ENCODE results near the gene QSOX2. TPM values are rescaled to one million over a fixed set of nuclear protein-coding genes. Genes with fewer than 3 reads are reported as not detected.

Gene QSOX2
- total RNA-seq, 1 donor = 12.7 TPM

- no peaks in the 10 kb centered on the region for H3K79me2 ChIP-seq (ENCODE audit: insufficient read depth, low read length)
- H3K4me2 ChIP-seq (ENCODE audit: insufficient read depth, low read length) = no peak overlapping the region
- H3K9me3 ChIP-seq (ENCODE audit: low read depth, low read length) = no peaks in the 10 kb centered on the region
- no peak overlapping the region for H2AFZ ChIP-seq (ENCODE audit: low read length)
- H3K4me3 ChIP-seq (ENCODE audit: insufficient read depth, low read length) = no peak overlapping the region
- H3K36me3 ChIP-seq (ENCODE audit: insufficient read depth, low read length) = peaks cover 24% of the 10 kb centered on the region
- no peak for TF ChIP-seq CTCF (IDR thresholded peaks at IDR 0.05; ENCODE audit: extremely low read depth, low read depth, low read length)
- H3K27ac ChIP-seq (ENCODE audit: low read depth, low read length) = no peak overlapping the region
- DNase-seq (ENCODE audit: insufficient read length, low spot score, missing footprints) = no peak
- no peaks in the 10 kb centered on the region for H3K4me1 ChIP-seq (ENCODE audit: insufficient read depth, low read length)
- peaks cover 10% of the 10 kb centered on the region for H4K20me1 ChIP-seq (ENCODE audit: insufficient read depth, low read length)
- H3K27me3 ChIP-seq (ENCODE audit: insufficient read depth, low read length) = no peaks in the 10 kb centered on the region
These were observed 33.9 kb downstream of the QSOX2 start for GRCh38 chr9:136211441-136212344.

GRCh38 chr9:136211006-136211405, 34.6 kb downstream of the QSOX2 start:
- Histone ChIP-seq H3K4me3 (ENCODE audit: insufficient read depth, low read length) (no peak overlapping the region), H3K79me2 (ENCODE audit: insufficient read depth, low read length) (no peaks in the 10 kb centered on the region), H3K27ac (ENCODE audit: low read depth, low read length) (no peak overlapping the region), H3K4me2 (ENCODE audit: insufficient read depth, low read length) (no peak overlapping the region), H3K9me3 (ENCODE audit: low read depth, low read length) (no peaks in the 10 kb centered on the region), H3K36me3 (ENCODE audit: insufficient read depth, low read length) (peaks cover 21% of the 10 kb centered on the region), H3K27me3 (ENCODE audit: insufficient read depth, low read length) (no peaks in the 10 kb centered on the region), H3K4me1 (ENCODE audit: insufficient read depth, low read length) (no peaks in the 10 kb centered on the region), H4K20me1 (ENCODE audit: insufficient read depth, low read length) (peaks cover 14% of the 10 kb centered on the region), H2AFZ (ENCODE audit: low read length) (no peak overlapping the region)
- no peak for TF ChIP-seq CTCF (IDR thresholded peaks at IDR 0.05; ENCODE audit: extremely low read depth, low read depth, low read length)
- DNase-seq (ENCODE audit: insufficient read length, low spot score, missing footprints) = no peak

GRCh38 chr9:136210276-136210675, 35.3 kb downstream of the QSOX2 start:
- Histone ChIP-seq H3K4me2 (ENCODE audit: insufficient read depth, low read length) (no peak overlapping the region), H3K27me3 (ENCODE audit: insufficient read depth, low read length) (no peaks in the 10 kb centered on the region), H2AFZ (ENCODE audit: low read length) (no peak overlapping the region), H3K36me3 (ENCODE audit: insufficient read depth, low read length) (peaks cover 15% of the 10 kb centered on the region), H3K4me3 (ENCODE audit: insufficient read depth, low read length) (no peak overlapping the region), H3K27ac (ENCODE audit: low read depth, low read length) (no peak overlapping the region), H3K4me1 (ENCODE audit: insufficient read depth, low read length) (no peaks in the 10 kb centered on the region), H3K9me3 (ENCODE audit: low read depth, low read length) (no peaks in the 10 kb centered on the region), H3K79me2 (ENCODE audit: insufficient read depth, low read length) (no peaks in the 10 kb centered on the region), H4K20me1 (ENCODE audit: insufficient read depth, low read length) (peaks cover 21% of the 10 kb centered on the region)
- TF ChIP-seq CTCF (IDR thresholded peaks at IDR 0.05; ENCODE audit: extremely low read depth, low read depth, low read length) = no peak
- no peak for DNase-seq (ENCODE audit: insufficient read length, low spot score, missing footprints)

GRCh38 chr9:136209786-136210185, 35.8 kb downstream of the QSOX2 start:
- H3K4me1 ChIP-seq (ENCODE audit: insufficient read depth, low read length) = no peaks in the 10 kb centered on the region
- no peak overlapping the region for H3K4me2 ChIP-seq (ENCODE audit: insufficient read depth, low read length)
- H3K36me3 ChIP-seq (ENCODE audit: insufficient read depth, low read length) = peaks cover 14% of the 10 kb centered on the region
- no peak overlapping the region for H2AFZ ChIP-seq (ENCODE audit: low read length)
- H4K20me1 ChIP-seq (ENCODE audit: insufficient read depth, low read length) = peaks cover 22% of the 10 kb centered on the region
- H3K27ac ChIP-seq (ENCODE audit: low read depth, low read length) = no peak overlapping the region
- peak; percentile 84 for DNase-seq (ENCODE audit: insufficient read length, low spot score, missing footprints)
- H3K27me3 ChIP-seq (ENCODE audit: insufficient read depth, low read length) = peaks cover under 1% of the 10 kb centered on the region
- H3K79me2 ChIP-seq (ENCODE audit: insufficient read depth, low read length) = no peaks in the 10 kb centered on the region
- H3K4me3 ChIP-seq (ENCODE audit: insufficient read depth, low read length) = no peak overlapping the region
- no peak for TF ChIP-seq CTCF (IDR thresholded peaks at IDR 0.05; ENCODE audit: extremely low read depth, low read depth, low read length)
- H3K9me3 ChIP-seq (ENCODE audit: low read depth, low read length) = no peaks in the 10 kb centered on the region
